Medulla oblongata (tissue), 1 donor: ENCODE measurements around the gene TSHZ2.
A peak's percentile ranks its signal among the peaks of the same experiment; 100 is the strongest.

Source experiments
- DNase-seq: peaks from one replicate; pipeline ENCODE4 v3.0.0-alpha.2; 2015; ENCODE audit errors: extremely low spot score

The TSHZ2 gene, protein sequence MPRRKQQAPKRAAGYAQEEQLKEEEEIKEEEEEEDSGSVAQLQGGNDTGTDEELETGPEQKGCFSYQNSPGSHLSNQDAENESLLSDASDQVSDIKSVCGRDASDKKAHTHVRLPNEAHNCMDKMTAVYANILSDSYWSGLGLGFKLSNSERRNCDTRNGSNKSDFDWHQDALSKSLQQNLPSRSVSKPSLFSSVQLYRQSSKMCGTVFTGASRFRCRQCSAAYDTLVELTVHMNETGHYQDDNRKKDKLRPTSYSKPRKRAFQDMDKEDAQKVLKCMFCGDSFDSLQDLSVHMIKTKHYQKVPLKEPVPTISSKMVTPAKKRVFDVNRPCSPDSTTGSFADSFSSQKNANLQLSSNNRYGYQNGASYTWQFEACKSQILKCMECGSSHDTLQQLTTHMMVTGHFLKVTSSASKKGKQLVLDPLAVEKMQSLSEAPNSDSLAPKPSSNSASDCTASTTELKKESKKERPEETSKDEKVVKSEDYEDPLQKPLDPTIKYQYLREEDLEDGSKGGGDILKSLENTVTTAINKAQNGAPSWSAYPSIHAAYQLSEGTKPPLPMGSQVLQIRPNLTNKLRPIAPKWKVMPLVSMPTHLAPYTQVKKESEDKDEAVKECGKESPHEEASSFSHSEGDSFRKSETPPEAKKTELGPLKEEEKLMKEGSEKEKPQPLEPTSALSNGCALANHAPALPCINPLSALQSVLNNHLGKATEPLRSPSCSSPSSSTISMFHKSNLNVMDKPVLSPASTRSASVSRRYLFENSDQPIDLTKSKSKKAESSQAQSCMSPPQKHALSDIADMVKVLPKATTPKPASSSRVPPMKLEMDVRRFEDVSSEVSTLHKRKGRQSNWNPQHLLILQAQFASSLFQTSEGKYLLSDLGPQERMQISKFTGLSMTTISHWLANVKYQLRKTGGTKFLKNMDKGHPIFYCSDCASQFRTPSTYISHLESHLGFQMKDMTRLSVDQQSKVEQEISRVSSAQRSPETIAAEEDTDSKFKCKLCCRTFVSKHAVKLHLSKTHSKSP (N-terminal part only)

DNA sequence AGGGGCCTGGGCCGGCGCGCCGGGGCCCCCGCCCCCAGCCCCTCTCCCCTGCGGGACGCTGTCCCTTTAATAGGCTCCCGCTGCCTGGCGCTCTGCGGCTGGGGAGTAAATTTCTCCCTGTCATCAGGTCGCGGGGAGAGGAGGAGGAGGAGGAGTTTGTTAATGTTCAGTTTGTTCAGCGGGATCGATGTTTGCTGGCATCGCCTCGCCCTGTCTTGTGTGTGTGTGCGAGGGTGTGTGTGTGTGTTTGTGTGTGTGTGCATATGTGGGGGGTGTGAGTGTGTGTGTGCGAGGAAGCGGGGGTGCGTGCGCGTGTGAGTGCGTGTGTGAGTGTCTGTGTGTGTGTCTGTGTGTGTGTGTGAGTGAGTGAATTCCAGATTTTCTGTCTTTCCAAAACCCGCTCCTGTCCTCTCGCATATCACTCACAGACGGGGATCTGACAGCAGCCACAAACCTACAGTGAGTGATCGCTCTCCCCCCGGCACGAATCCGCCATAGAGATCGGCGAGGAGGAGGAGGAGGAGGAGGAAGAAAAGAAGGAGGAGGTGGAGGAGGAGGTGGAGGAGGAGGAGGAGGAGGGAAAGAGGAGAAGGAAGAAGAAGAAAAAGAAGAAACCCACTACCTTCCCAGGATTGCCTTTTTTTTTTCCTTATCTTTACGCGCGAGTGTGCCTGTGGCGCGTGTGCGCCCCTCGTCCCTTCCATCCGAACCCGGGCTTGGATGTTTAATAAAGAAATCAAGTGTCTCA, at the start of gene TSHZ2:
TSHZ2 (plus strand) TSS at position 169 of the 748 bp plus-strand sequence. CDS start 936 bp downstream, outside the sequence.
- DNase-seq = peak; percentile 14

DNA sequence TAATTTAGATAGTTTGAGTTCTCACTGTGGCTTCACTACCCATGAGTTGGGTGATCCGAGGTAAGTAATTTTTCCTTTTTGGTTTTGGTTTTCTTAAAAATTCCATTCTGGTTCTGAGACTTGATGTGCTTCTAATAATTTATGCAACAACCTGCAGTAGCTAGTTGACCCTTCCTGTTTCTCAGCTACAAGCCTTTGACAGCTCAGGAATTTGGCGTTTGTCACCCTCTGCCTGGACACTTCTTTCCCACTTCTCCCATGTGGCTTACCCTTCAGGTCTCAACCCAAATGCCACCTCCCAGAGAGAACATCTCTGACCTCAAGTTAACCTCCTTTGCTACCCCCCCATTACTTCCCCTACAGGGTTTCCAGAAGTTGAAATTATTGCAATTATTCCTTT, 49.7 kb upstream of the TSHZ2 start:
- peak; percentile 39 for DNase-seq

GRCh38 chr20:52923123-52923937, 48.8 kb upstream of the TSHZ2 start:
- DNase-seq = peak; percentile 65

GRCh38 chr20:52924411-52925271, 47.5 kb upstream of the TSHZ2 start:
- no peak for DNase-seq

DNA sequence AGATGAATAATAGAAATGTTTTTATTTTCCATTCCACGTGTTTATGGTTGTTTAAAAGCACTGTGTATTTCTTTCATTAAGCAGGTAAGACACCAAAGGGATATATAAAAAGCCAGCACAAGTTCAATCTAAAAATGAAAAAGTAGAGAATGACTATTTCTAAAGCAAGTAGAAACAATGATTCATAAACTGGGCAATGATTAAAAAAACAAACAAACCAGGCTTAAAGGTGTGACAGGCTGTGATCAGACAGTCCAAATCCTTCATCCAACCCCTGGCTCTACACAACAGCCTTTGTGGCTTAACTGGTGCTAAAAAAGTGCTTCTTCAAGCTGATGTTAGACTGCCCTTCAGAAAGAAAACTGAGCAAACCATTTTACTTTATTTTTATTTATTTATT, 45.7 kb upstream of the TSHZ2 start:
- DNase-seq = no peak

- DNase-seq = no peak
Observed at GRCh38 chr20:52933867-52934266, 38.3 kb upstream of the TSHZ2 start.

- DNase-seq = no peak
Observed at GRCh38 chr20:52936351-52937340, 35.5 kb upstream of the TSHZ2 start.

DNA sequence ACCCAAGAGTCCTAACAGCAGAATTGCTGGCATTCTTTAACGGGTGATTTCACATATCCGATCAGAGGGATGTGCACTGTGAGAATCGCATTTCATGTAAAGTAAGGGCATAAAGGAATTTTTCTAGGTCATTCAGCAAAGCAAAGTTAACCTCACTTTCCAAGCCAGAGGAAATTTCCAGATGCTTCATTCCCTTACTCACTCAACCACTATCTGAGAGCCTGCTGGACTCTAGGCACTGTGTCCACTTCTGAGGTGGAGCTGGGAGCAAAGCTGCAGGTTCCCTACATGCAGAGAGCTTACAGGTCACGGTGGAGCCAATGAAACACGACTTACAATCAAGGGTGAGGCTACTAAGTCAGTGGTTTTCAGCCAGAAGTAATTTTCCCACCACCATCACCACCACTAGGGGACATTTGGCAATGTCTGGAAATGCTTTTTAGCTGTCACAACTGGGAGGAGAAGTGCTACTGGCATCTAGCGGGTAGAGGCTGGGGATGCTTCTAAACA, 34.5 kb upstream of the TSHZ2 start:
- no peak for DNase-seq

DNA sequence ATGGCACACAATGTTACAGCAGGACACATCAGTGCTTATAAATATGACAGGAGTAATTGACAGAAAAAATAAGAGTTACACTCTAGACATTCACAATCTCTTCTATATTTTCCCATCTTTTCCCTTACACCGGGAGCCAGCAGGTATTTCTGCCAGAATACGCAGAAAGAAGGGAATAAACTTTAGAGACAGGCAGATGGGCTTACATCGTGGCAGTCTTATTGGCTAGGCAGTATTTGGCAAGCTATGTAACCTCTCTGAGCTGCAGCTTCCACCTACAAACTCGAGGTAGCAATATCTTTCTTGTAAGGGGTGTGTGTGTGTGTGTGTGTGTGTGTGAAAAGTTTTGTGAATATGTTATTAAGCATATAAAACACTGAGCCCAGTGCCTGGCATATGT, 33.0 kb upstream of the TSHZ2 start:
- DNase-seq = no peak

DNA sequence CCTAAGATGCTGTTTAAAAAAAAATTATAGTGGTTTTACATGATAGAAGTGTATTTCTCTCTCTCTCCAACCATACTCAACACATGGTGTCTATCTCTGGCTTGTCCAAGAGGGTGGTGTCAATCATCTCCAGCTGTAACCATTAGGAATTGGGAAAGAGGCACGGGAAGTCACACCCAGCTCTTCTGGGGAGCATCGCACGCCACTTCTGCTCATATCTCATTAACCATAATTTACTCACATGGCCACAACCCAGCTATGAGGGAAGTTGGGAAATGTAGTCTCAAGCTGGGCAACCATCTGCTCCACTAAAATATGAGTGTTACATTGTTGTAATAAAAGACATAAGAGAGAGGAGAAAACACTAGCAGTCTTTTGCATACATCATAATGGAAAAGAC, 30.4 kb upstream of the TSHZ2 start:
- no peak for DNase-seq

DNA sequence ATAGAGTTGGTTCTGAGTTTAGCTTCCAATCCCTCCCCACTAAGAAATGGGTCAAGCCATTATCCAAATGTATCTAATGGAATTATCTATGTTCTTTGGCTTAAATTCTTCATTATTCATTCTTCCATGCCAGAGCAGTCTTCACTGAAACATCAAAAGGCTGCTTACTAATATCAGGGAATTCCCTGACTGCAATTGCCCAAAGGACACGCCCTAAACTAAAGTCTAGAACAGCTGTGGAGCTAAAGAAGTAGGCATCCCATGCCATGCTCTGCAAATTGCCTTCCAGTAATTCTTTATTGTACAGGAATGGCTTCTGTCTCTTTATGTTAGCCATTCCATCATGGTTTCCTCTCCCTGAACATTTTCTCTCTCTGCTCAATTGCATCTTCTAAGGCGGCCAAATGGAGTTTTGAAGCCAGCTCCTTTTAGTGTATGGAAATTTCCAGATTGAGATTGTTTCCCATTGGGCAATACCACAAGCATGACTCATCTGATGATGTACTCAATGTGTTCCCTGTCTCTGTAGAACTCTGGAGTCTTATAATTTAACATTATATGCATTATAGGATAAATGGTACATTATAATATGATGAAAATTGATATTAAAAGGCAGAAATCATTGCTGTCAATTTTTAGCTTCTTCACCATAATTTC, 28.8 kb upstream of the TSHZ2 start:
- DNase-seq = no peak

DNA sequence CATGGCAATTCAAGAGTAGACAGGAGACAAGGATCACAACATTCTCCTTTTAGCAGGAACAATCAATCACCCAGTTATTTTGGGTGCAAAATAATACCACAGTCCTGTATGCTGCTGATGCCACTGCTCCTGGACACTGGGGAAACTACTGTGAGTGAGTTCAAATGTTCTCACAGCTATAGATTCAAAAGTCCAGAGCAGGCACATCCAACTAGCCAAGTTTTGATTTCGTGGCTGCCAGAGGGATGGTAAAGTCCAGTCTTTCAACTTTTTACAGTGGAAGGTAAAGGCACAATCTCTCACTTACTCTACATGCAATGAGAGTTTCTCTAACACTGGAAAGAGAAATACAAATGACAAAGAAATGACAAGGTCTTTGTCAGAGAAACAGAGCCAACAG, 26.9 kb upstream of the TSHZ2 start:
- DNase-seq = no peak

DNA sequence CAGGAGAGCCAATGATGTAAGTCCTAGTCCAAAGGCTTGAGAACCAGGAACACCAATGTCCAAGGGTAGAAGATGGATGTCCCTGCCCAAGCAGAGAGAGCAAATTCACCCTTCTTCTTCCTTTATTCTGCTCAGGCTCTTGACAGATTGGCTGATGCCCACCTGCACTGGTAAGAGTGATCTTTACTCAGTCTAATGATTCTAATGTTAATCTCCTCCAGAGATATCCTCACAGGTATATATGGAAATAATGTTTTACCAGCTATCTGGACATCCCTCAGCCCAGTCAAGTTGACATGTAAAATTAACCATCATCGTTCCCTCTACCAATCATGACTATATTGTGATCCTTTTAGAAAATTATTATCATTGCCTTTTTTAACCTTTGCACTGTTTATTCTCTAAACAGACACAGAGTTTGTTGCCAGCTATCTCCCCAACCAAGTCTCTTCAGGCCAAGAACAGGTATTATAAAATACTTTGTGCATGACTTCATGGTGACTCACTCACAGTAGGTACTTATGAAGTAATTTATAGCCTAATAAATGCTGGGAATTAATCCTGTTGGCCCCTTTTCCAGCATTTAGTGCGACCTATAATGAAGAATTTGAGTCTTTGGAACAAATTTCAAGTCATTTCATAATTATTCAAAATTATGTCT, 26.2 kb upstream of the TSHZ2 start:
- no peak for DNase-seq

DNA sequence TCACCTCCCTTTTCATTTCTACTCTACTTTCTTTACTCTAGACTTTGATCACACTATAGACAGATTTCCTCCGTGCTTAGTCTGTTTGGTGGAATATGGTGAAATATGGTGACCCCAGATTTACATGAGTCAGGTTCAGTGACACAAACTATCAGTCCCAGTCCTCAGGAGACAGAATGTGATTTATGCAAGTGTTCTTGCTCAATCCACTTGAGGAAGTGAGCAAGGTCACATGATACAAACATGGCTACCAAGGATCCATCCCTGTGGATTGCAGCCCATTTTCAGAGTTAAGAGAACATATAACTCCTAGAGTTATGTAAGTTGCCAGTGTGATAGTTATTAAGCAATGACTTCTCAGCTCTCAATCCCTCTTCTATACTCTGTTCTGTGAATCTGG, 23.7 kb upstream of the TSHZ2 start:
- no peak for DNase-seq

DNA sequence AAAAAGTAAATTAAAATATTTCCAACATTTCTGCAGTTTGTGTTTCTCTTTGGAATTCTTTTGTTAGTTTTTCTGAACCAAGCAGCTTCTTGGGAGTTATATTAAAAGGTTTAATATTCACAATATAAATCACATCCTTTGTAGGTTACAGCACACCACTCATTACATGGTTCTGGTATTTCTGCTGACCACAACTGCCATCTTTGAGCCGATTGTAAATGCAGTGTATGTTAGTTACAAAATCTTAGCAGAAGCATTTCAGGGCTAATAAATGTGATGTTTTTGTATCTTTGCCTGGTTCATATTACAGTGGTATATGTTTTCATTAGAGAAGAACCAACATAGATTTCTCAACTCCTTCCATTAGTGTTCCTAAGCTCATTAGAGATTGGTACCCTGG, 19.1 kb upstream of the TSHZ2 start:
- no peak for DNase-seq

DNA sequence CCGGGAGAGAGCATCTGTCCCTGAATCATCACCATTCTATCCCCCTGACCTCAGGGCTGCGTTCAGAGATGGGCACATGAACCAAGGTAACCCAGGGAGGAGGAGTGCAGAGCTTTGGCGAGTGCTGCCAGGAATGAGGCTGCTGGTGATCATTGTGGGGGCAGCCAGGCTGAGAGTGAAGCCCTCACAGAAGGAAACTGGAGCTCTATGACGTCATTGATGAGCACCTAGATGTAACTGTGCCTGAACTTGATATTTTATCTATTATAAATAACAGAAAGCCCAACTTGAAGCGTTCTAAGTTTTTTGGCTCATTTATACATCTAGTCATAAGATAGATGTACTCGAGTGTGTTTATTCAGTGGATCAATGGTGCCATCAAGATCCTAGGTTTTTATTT, 17.3 kb upstream of the TSHZ2 start:
- DNase-seq = no peak

DNA sequence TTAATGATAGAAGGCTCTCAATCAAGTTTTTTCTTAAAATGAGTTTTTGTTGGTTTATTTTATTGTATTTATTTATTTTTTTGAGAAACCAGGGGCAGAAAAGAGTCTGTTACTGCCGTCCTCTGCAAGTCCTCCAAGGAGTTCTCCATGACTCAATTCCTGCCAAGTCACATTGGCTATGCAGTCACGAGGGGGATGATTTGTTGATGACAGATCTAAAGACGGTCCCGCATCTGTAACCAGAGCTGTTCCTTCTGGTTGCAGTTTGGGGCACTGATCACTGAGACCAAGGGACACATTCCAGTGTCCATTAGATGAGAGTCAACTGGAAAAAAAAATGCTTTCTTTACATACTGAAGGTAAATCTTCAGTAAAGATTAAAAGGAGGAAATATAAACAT, 13.9 kb upstream of the TSHZ2 start:
- DNase-seq = no peak
